ENCODE measurements around the gene CEP128.
"Not testable (repeated sequence)": the region's sequence is repeated elsewhere in the genome, so short reads cannot be mapped to it uniquely, and the experiment has no call there.

The CEP128 gene

DNA sequence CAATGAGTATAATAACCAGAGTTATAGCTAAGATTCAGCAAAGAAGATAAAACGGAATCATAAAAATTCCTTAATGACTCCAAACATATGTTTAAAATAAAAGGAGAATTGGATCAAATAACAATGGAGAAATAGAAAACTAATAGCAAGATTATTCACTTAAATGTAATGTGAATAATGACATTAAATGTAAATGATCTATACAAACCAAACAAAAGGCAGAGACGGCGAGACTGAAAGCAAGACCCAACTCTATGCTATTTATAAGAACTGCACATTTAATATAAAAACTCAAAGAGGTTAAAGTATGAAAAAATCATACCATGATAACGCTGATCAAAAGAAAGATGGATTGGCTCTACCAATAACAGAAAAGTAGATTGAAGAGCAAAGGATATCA is 10.0 kb upstream of the CEP128 start:
- no peak for DNase-seq

- DNase-seq = no peak
These were observed 6.8 kb upstream of the CEP128 start for GRCh38 chr14:80948291-80948690.

GRCh38 chr14:80946797-80947196 is 5.3 kb upstream of the CEP128 start:
- DNase-seq = no peak

- no peak for DNase-seq
These were observed 4.6 kb upstream of the CEP128 start for GRCh38 chr14:80946187-80946586.

DNA sequence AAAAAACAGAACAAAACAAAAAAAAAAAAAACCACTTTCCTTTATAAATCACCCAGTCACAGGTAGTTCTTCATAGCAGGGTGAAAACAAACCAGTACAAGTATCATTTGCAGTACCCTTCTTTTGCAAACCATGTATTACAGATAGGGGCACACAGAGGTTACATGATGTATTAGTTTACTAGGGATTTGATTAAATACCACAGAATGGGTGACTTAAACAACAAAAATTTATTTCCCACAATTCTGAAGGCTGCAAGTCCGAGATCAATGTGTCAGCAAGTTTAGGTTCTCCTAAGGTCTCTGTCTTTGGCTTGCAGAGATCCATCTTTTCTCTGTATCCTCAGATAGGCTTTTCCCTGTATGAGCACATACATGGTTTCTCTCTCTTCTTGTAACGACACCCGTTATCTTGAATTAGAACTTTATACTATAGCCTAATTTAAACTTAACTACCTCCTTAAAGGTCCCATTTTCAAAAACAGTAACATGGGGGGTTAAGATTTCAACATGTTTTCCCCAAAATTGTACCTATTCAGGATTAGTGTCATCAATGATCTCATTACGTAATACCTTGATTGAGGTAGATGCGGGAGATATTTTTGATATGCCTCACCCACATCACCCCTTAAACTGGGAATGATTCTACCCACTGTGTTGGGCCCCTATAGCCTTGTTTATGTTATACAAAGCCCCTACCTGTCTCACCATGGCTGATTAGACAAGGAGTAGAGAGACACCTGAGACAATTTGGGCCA is 3.5 kb upstream of the CEP128 start:
- DNase-seq = no peak

DNA sequence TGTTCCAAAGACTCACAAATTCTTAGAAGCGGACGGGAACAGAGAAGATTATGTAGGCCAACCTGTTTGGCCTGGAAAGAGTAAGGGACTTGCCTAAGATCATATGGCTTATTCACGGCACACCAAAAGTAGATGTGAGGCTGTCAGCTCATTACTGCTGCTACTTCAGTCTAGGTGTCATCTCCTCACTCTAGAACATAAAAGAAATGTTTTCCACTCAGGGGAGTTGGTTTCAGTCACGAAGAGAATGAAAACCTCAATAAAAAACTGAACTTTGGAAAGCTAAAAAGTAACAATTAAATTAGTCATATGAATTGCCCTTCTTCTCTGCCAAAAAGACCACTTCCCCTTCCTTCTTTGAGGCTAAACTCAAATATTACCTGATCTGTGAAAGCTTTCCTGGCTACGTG is 658 bp upstream of the CEP128 start:
- peak; percentile 35 for DNase-seq

DNA sequence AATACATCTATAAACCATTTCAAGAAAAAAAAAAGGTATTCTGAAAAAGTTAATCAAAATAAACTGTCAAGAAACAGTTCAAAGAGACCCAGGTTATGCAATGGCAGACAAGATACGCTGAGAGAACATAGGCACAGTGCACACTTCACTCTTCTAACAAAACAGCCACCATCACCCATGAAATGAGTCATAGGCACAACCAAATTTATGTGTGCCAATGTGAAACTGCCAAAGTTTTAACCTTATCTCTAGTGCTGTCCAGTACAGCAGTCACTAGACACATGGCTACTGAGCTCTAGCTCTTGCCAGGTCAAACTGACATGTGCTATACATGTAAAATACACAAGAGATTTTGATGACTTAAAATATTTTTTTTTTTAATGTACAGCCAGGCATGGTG is 1.4 kb downstream of the CEP128 start:
- DNase-seq = peak; percentile 86

DNA sequence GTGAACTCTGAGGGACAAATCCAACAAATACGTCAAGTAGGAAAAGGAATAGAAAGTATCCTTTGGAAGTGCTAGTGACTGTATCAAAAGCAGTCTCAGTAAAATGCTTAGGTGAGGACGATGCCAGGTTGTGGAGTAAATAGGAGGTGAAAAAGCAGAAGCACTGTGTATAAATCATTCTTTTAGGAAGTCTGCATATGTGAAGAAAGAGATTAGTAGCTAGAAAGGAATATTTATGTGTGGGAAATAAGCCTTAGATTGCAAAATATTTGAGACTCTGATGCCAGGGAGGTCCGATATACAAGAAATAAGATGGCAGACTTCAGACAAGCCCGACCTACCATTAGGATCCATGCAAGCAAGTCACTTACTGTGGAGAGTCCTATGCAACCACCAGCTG is 7.9 kb downstream of the CEP128 start:
- no peak for DNase-seq

DNA sequence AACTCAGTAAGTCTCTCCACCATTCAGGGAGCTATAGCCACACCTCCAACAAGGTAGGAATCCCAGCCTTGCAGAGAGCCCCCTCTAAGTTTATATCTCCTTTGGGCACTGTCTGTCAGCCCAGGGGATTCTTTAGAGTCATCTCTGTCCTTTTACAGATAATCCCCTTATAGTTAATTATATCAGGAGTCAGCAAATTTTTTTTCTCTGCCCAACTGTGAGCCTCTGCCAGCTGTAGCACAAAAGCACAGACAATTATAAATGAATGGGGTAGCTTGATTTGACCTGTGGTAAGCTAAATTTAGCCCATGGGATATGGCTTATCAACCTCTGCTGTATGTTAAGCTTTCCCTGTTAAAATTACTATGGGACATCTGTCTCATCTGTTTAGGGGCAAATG is 8.3 kb downstream of the CEP128 start:
- DNase-seq = no peak

GRCh38 chr14:80930836-80931389 is 10.6 kb downstream of the CEP128 start:
- peak; percentile 98 for DNase-seq

DNA sequence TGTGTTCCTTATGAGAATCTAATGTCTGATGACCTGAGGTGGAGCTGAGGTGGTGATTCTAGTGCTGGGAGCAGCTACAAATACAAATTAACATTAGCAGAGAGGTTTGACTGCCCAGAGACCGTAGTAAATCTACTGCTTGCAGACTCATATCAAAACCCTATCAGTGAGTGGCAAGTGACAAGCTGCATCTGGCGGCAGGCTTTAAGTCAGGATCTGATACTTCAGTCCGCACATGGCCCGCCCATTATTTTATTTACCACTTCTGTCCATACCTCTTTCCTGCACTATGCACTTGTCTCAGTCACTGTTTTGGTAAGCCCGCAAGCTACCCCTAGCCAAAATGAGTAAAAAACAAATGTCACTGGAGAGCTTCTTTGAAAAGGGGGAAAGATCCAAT is 11.4 kb downstream of the CEP128 start:
- no peak for DNase-seq

DNA sequence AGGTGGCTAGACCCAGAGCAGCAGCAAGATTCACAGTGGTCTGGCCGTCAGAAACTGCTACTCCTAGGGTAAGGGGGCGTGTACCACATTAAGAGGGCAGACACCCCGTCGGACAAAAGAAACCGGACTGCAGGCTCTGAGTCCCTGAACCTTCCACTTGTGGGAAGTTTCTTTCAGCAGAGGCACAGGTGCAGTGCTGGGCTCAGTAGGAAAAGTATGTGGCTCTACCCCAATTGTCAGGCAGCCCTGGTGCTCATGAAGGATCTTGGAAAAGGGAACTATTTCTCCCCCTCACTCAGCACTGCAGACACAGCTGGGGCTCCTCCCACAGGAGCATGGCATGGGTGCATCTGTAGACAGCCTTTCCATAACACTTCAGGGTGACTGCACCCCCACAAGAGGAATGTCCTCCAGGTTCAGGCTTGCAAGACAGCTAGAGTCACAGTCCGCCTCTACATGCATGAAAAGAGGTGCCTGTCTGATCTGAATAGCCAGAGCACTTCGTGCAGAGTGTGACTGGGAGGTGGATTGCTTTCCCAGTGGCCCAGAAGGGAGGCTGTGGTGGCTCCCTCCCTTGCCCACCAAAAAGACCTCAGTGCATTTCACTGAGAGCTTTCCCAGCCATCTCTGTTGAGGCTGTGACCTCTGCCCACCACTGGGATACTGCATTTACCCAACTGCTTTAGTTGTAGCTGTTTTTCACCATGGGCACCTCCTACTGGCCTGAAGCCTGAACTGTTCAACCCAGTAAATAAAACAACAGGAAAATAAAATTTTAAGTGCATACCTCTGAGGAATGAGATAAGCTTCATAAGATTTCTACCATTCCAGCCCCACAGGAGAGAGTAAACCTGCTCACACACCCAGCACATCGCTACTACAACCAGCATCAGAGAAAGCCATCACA is 14.2 kb downstream of the CEP128 start:
- peak; percentile 15 for DNase-seq

DNA sequence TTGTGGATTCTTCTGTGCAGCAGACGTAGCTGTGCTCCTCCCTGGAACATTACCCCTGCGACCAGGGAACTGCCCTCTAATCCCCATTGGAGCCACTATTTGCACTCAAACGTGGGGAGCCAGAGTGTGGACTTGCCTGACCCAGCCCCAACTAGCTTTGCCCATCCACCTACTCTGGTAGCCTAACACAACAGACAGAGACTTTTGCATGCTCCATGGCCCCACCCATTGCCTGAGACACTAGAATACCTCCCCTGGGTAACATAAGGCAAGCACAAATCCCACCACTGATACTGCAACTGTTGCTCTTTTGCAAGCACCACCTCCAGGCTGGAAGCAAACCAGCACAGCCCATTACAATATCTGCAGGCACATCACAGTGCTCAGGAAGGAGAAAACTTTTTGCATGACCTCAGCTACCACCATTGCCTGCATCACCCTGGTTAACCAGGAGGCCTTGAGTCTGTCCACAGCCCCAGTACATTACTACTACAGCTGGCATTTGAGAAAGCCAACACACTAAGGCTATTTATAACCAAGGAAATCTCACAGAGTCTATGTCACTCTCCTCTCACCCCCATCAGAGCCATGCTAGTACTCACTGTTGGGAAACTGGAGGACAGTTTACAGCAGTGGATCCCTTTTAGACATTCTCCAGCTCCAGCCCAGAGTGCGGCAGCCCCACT is 15.0 kb downstream of the CEP128 start:
- peak; percentile 82 for DNase-seq

GRCh38 chr14:80924365-80925103 is 17.0 kb downstream of the CEP128 start:
- DNase-seq = no peak

- DNase-seq = no peak
These were observed 18.2 kb downstream of the CEP128 start for GRCh38 chr14:80923368-80923767.

- no peak for DNase-seq
These were observed 21.9 kb downstream of the CEP128 start for GRCh38 chr14:80919622-80920021.

DNA sequence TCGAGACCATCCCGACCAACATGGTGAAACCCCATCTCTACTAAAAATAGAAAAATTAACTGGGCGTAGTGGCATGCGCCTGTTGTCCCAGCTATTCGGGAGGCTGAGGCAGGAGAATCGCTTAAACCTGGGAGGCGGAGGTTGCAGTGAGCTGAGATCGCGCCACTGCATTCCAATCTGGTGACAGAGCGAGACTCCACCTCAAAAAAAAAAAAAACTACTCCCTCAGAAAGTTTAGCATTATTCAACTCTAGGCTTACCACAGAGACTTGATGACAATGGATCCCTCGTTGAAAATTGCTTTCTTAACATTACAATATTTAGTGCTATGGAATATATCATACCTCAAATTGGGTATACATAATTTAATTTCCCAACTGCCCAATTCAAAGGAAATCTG is 29.5 kb downstream of the CEP128 start:
- not testable (repeated sequence) for DNase-seq

GRCh38 chr14:80906946-80907345 is 34.6 kb downstream of the CEP128 start:
- no peak for DNase-seq

DNA sequence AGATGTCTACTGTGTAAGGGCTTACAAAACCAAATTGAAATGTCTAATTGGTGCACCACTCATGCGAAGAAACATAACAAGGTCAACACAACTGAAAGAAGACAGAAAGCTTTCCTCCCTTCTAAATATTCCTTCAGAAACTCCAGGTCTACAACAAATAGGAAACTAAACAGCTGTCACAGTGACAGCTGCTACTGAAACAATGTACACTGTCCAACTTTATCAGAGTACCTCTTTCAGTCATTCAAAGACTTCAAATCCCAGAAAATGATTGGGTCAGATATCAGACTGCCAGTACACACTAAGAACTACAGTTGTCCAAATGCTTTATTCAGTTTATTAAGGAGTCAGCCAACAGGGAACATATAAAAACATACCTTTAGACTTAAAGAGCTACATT is 35.2 kb downstream of the CEP128 start:
- no peak for DNase-seq

DNA sequence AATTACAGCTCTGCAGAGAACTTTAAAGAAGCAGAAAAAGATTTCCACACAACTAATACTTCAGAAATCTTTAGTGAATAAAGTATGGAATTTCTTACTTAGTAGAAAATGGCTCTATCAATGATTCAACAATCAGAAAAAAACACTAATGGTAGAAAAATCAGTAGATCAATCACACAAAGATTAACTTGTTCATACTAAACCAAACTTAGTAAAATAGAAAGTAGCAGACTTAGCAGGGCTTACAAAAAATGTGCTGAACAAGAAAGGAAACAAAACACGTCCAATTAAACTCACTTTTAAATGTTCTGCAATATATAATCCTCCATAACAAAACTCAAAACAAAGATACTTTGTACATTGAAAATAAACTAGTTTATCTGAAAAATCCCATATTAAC is 38.9 kb downstream of the CEP128 start:
- no peak for DNase-seq

DNA sequence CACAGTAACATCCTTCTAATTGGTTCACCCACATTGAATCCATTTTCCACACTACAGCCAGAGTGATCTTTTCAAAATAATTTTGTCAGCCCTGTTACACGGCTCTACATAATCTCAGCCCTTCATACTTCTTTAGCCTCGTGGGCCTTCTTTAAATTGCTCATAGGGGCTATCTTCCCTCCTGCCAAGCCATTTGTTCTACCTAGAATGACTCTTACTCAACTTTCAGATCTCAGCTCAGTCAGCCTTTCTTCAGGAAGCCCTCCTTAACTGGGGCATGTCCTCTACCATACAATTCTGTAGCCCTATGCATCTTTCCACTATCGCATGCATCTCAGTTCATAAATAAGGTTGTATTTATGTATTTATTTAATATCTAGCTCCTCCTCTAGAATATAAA is 39.7 kb downstream of the CEP128 start:
- DNase-seq = no peak

DNA sequence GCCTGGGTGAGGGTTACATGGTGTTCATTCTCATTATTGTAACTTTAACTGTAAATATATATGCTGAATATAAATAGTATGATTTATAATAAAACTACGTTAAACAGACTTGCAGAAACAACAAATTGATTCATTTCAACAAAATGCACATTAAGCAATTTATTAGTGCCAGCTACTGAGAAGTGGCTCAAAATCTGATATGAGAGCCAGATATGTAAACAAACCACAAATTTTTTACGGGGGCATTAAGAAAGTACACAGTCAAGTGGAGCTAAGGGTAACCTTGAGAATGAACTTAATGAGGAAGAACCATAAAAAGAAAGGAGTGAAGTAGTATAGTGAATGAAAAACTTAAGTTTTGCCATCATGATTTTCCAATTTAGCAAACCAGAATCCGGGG is 40.3 kb downstream of the CEP128 start:
- no peak for DNase-seq

- DNase-seq = no peak
These were observed 68.9 kb downstream of the CEP128 start for GRCh38 chr14:80872645-80873044.

Data from MV-4-11 (cell line).